Right hindlimb (tissue), 1 donor: Measurements from ENCODE around the gene NBEAL2.

Experiments
- DNase-seq: peaks from one replicate; pipeline ENCODE4 v3.0.0-alpha.2; 2018

Gene NBEAL2

DNA sequence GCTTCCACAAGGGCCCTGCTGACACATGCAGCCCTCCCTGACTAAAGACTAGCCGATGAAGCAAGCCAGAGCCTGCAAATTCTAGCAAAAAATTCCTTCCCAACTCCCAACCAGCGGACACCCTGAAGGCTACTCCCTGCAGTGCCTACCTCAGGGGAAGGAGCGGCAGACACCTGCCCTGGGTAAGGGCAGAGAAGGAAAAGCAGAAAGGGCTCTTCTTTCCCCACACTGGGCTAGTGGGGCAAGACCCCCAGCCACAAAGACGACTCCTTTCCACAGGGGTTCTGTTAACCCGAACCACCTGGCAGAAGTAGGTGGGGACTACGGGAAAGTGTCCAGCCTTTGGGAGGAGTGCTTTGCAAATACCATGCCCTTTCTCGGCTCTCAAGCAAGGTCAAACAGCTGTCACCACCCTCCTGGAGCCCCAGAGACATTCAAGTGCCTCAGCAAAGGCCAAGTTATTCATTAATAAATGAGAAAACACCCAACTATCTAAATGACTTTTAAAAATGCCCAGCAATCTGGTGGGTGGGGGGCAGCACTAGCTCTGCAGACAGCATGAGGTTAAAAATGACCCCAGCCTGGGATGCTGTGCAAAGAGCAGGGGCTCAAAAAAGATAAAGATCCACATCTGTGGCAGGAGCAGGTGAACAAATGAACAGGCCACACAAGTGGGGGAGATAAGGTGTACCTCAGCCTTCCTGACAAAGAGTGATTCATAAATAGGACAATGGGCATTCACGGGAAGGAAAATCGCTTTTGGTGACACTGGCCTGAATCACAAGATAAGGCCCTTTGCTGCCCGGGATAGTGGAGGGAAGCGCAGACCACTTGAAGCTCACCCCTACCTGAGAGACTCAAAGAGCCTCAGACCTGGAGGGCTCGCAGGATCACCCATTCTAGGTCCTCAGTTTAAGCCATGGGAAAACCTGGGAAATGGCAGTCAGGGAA is 36.0 kb upstream of the NBEAL2 start:
- no peak for DNase-seq

DNA sequence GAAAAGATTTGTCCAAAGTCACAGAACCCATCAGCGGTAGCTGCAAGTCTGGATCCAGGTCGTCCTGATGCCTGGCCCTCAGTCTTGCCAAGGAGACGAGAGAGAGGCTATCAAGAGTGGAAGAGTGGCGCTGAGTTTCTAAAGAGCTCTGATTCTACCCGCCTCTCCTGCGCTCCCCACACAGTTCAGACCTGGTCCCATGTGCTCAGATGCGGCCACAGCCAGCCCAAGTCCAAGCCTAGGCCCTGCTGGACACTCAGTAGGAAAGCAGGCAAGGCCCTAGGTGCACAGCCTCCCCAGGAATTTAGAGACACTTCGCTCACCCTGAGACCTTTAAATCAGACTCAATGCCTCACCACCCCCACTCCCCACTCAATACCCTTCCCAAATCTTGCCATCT is 35.3 kb upstream of the NBEAL2 start:
- DNase-seq = no peak

DNA sequence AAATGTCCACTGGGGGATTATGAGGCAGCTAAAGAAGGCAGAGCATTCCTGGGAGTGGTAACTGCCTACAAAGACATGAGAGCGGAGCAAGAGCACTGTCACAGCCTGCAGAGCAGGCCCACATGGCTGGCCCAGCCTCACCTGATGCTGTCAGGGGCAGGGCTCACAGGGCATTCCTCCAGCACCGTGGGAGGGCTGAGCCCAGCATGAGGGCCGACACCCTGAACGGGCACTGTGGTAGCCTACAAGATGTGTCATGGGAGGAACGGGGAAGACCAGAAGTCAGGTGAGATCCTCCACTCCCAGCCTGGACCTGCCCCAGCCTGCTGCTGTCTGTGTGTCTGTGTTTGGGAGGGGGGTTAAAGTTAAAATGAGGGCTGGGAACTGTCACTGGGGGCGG is 33.0 kb upstream of the NBEAL2 start:
- no peak for DNase-seq

DNA sequence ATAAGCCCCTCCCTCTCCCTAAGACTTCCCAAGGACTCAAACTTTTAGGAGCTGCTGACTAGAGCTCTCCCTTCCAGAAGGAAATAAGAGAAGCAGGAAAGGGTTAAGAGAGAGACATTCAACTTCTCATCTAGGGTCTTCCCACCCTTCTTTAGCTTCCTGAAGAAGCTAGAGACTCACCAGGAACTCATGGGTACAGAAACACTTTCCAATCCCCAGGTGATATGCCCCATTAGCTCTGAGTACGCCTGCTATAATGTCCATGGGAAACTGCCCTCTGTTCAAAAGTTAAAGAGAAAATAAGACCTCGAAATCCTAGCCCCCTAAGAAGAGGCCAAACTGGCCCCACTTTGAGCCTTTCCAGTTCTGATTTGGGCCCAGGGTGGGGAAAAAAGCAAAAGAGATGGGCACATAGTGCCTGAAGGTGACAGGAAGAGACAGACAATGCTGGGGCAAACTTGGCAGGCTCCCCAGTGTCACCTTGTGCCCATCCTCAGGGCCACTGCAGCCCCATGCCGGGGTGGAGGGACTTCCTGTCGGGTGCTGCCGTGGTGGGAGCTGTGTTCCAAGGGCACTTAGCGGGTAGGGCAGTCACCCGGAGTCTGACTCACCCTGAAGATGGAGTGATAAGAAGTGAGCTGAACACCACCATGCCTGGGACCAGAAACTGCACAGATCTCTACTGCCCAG is 32.5 kb upstream of the NBEAL2 start:
- no peak for DNase-seq

DNA sequence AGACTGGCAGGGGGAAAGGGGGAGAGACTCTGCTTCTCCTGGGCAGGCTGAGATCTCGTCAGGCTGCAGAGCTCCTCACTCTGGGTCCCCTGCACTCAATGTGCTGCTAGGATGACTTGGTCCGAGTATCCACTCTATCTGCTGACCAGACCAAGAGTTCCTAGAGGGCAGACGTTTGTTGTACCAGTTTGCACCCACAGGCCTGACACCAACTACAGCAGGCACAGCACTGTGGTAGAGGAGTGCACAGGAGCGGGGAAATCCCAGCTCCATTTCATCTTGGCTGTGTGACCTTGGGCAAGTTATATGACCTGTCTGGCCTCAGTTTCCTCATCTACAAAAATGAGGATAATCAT is 31.9 kb upstream of the NBEAL2 start:
- no peak for DNase-seq

DNA sequence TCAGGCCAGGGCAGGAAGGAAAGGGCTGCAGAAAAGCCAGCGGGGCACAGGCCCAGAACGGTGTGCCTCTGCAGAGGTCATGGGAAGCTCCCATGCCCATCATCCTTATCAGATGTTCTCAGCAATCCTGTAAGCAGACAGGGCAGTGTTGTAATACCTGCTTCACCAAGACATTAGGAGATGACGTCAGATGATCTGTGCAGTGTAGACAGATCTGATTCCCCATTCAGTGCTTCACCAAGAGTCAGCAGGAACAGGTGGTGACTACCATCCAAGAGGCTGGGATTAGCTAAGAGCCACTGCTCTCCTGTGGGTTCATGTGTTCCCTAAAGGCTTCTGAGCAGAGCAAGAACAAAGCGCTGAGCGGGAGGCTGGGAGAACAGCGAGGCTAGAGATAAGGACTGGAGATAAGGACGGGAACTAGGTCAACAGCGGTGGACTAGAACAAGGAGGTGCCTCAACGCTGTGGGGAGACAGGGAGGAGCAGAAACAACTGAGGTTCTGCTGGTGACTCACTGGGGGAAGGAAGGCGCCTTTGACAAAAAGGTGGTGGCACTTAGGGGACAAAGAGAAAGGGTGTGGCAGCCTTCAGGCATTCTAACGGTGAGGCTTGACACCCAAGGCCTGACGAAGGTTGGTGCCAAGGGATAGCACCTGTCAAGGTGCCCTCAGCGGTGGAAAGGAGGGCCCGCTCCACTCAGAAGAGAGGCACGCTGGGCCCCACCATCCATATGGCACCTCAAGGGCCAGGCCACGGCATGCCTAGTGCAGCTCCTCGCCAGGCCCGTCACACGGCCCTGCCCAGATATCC is 31.3 kb upstream of the NBEAL2 start:
- DNase-seq = no peak

DNA sequence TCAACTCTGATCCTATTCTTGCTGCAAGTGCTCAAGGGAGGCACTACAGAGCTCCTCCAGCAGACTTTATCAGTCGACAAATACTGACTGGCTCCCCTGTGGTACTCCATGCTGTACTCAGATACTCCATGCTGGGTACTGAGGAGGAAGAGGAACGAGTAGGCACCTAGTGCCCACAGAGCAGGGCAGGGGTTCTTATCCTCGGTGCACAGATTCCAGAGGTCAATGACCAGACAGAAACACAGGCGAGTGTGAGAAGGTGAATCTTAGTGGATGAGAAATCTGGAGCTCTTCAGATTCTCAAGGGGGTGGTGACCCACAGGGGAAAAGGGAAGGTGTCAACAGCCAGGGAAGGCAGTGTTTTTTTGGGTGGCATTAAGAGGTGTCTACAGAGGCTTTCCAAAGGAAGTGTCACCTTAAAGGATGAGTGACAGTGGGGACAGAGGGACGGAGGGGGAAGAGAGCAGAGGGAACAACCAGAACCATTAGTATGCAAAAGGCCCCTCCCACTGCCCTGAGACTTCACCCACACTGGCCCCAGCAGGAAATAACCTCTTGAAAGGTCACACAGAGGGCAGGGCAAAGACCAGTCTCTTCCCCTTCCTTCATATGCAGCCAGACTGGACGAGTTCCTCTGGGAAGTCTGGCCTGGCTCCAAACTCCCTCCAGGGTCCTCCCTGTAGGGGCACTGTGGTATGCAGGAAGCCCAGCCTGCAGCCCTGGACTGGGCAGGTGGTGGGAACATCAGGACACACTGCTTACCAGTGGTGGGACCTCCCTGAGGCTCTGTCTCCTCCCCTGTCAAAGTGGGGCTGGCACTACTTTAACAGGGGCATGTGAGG is 30.4 kb upstream of the NBEAL2 start:
- no peak for DNase-seq

DNA sequence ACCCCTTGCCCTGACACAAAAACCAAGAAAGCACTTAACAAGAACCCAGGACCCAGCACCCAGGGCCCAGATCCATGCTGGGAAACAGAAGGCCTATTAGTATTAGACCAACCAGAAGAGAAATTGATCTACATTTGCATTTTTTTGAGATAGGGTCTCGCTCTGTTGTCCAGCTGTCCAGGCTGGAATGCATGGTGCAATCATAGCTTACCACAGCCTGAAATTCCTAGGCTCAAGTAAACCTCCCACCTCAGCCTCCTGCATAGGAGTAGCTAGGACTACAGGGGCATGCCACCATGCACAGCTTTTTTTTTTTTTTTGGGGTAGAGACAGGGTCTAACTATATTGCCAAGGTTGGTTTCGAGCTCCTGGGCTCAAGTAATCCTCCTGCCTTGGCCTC is 29.3 kb upstream of the NBEAL2 start:
- no peak for DNase-seq

DNA sequence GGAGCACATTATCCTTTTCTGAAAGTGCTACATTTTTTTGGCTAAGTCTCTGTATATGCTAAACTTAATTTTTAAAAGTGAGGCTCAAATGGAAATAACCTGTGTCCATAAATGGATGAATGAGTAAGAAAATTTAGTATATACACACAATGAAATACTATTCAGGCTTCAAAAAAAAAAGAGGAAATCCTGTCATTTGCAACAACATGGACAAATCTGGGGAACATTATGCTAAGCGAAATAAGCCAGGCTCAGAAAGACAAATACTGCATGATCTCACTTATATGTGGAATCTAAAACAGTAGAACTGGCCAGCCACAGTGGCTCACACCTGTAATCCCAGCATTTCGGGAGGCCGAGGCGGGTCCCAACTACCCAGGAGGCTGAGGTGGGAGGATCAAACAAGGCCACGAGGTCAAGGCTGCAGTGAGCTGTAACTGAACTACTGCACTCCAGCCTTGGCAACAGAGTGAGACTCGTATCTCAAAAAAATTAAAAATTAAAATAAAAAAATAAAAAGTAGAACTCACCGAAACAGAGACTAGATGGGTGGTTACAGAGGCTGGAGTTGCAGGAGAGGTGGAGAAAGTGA is 28.7 kb upstream of the NBEAL2 start:
- no peak for DNase-seq

DNA sequence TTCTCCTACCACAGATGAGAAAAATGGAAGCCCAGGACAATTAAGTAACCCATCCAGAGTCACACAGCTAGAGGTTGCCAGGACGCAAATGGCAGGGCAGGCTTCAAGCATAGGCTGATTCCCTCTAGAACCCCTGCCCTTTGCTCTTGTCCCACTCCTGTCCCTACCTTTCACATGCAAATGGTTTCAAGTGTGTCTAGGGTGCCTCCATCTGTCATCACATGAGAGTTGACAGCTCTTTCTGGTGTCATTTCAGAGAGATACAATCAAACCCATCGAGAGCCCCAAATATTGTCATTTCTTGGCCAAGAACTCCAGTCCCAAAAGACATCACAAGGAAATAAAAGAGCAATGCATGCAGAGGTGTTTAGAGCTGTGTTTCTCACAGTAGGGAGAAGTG is 26.7 kb upstream of the NBEAL2 start:
- DNase-seq = no peak

DNA sequence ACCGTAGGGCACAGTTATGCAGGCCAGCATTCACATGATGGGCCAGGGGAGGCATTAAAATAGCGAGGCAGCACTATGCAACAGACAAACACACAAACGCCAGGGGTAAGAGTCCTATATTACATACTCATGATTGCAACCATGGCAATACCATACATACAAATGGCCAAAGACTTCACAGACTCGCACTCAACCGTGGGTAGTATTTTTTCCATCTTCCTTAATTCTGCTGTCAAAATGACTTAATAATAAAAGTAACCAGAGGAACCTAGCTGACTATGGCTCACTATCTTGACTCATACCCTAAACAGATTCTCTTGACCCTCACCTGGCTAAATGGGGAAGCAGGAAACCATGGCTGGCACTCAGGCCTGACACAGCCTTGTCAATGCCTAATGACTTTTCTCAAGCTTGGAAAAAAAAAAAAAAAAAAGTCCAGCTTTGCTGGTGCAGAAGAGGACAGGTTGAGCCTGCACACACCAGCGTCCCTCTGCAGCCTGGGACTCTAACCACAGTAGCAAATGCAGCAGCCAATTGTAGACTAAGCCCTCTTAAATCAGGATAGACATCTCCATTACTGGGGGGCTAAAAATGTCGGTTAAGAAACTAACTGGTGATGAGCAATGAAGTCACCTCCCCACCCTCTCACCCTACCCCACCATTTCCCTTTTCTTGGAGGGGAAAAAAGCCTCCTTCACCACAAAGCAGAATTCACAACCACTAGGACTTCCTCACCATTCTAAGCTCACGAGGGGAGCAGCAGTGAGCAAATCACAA is 26.0 kb upstream of the NBEAL2 start:
- no peak for DNase-seq

DNA sequence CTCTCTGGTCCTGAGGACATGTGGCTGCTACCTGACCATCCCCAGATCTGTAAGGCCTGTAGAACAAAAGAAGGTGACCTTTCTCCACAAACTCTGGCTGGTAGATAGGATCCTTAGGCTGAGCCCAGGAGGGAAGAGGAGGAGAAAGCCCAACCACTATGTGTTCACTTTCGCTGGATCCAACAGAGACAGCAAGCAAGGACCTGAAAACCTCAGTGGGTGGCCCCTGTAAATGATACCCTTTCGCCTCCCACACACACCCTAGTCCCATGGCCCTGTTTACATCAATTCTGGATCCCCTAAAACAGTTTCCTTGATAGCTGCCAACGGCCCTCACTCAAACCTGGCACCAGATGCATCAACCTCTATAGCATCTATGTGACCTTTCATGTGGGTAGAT is 25.3 kb upstream of the NBEAL2 start:
- no peak for DNase-seq

DNA sequence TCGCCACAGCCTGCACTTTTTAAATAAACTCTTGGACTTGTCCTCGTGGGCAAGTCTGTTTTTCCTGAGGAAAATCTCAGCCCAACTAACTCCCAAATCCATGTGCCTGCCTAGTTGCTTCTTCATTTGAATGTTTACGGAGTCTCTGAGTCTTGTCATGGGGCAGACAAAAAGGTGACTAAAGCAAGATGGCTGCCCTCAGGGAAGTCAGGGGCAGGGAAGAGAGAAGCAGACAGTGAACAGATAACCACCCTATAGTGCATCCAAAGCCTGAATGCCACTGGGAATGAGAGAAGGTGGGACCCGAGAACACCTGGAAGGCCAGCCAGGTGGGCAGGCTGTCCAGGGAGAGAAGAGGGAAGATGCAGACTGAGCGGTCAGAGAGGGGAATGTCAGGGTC is 24.3 kb upstream of the NBEAL2 start:
- DNase-seq = no peak

DNA sequence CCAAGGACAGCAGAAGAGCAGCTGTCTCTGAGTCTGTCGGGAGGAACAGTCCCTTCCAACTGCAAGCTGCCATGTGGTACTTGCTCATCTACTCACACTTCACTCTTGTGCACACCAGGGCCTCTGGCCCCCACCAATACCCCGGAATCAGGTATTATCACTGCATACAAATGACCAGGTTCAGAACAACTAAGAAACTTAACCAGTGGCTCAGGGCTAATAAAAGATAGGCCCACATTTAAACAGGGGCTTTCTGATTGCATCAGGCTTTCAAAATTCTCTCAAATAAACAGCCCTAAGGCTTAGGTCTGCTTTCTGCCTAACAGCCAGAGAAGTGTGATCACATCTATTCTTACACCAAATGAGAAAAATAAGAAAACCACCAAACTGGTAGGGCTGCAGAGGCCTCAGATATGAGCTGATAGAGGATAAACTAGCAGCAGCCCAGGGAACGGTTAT is 23.6 kb upstream of the NBEAL2 start:
- DNase-seq = no peak

DNA sequence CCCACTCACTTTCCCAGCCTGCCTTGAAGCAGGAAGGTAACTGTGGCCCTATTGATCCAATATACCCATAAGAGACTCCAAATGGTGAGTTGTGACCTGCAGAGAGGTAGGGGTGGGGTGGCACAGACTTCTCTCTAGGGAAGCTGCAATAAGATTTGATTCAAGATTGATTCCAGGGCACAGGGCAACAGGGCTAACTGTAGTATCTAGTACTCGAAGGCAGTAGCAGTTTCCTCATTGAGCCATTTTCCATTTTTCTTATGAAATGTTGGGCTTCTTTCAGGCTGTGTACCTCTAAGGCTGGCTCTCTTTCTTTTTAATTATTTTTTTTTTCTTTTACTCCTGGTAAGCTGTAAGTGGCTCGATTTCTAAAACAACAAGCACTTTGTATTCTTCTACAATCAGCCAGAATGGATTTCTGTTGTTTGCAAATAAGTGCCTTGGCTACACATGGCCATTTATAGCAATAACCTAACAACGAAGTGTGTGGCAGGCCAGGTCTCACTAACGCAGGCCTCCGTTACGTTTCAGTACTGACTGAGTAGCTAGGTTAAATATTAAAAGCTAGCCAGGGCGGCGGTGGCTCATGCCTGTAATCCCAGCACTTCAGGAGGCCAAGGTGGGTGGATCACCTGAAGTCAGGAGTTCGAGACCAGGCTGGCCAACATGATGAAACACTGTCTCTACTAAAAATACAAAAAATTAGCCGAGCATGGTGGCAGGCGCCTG is 22.2 kb upstream of the NBEAL2 start:
- DNase-seq = no peak

DNA sequence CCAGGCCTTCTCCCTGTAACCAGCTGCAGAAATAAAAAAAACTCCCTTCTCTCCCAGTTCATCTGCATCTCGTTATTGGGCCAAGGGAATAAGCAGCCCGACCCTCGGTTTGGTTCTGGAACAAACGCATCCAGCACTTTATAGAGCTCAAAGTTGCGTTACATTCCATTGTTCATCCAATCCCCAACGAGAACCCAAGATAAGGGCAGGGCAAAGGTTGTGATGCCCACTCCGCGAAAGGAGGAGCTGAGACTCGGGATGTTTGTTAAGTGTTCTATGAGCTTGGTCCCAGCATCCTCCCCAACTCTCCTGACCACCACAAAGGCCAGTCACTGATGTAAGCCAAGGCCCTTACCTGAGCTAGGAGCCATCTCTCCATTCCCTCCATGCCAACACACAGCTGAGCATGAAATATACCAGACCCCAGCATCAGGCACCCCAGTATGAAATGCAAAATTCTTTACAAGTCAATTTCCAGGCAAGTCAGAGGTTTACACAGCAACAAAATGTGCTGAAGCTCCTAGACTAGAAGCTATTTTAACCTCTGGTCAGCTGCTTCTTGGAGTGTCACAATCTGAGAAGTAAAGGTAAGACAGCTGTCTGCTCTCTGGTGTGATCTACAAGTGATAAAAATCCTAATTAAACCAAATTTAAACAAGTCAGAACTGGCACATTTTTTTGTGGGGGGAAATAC is 20.9 kb upstream of the NBEAL2 start:
- no peak for DNase-seq

DNA sequence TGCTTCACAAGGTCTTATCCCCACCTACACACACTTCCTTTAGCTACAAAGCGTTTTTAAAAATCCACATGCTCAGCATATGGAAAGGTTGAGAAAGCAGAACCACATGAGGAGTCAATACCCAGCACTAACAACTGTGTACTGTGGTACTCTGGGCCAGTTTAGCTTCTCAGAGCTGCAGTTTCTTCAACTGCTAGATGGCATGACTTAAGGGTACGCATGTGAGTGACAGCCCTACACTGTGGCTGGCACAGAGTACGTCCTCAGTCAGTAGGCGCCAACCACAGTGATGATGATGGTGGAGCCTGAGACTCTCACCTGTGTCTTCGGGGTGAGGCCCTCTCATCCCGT is 20.3 kb upstream of the NBEAL2 start:
- DNase-seq = no peak

DNA sequence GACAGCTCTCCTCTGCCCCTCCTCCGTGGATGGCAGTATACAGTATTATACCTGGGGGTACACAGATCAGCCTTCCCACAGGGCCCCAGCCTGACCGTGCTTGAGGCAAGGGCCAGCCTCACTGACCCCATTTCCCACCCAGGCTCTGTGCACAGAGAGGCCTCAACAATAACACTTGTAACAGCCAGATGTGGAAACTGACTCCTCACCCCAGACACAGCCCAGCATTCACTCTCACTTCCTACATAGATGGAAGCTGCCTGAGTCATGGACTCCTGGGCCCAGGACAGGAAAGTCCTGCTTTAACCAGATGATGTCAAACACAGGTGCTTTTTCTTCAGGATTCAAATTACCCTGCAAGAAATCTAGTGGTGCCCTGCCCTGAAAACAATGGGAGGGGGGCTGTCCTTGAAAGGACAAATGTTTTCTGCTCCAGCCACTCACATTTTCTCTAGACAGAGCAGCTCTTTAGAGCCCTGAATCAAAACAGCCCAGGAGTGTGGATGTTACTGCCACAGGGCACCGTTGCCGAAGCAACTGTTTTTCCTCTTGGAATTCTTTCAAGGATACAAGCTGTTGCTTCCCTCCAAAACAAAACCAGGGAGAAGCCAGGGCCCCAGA is 19.3 kb upstream of the NBEAL2 start:
- DNase-seq = no peak

DNA sequence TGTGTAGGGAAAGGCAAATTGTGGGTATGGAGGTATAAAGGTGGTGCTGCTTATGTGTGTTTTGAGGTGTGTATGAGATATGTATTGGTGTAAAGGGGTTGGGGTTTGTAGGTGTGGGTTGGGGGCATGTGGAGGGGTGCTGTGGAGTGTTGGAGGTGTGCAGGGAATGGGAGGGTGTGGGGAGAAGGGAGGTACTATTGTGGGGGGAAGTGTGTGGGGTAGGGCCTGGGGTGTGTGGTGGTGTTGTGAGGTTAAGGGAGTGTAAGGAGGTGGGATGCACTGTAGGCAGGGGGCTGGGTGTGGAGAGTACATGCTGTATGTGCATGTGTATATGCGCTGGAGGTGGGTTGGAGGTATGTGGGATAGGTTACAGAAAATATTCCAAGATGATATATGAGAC is 18.6 kb upstream of the NBEAL2 start:
- no peak for DNase-seq

DNA sequence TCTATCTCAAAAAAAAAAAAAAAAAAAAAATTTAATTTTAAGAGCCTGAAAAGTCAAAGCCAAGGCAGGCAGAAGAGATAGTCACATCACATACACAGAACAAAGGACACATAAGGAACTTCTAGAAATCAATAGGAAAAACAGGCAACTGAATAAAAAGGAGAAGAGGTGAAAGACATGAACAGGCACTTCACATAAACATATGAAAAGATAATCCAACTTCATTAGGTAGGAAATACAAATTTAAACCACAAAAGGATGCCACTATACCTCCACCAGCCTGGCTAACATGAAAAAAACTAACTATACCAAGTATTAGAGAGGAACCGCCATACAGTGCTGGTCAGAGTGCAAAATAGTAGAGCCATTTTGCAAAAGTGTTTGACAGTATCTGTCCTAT is 17.0 kb upstream of the NBEAL2 start:
- no peak for DNase-seq
